Activated CD4-positive, alpha-beta T cell treated with anti-CD3 and anti-CD28 coated beads for 4 hours (primary cell): ENCODE results near the gene CCDC47.

ENCODE experiments used
- DNase-seq, 2 donors: peaks; one replicate each; pipeline ENCODE4 v3.0.0-alpha.2; 2020

The CCDC47 gene

DNA sequence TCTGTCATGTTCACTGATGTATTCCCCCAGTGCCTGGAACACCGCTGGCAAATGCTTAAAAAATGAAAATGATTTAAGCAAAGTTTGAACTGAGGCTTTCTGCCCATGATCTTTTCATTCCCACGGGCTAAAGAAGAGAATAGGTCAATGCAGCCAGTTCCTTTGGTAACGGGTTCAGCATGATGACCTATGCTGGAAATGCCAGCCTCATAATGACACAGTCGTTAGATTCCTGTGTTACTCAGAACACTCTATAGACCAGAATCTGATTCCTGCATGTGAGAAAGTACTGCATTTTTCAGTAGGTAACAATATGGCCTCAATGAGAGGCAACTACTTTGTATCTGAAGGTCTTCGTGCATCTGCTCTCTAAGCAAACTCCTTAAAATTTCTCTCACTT is 54.4 kb downstream of the CCDC47 start:
- DNase-seq = no peak

DNA sequence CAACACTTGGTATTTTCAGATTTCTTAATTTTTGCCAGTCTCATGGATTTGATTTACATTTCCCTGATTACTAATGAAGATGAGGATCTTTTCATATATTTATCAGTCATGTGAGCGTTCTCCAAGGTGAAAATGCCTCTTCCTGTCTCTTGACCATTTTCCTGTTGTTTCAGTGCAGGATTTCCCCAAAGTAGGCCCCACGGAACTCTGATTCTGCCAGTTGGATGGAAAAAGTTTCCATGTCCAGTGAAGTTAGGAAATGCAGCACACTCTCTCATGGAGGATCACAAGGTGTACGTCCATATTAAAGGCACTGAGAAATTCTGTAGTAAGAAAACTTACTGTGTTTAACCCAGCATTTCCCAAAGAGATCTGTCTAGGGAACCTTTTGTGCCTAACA is 57.0 kb downstream of the CCDC47 start:
- DNase-seq = no peak

DNA sequence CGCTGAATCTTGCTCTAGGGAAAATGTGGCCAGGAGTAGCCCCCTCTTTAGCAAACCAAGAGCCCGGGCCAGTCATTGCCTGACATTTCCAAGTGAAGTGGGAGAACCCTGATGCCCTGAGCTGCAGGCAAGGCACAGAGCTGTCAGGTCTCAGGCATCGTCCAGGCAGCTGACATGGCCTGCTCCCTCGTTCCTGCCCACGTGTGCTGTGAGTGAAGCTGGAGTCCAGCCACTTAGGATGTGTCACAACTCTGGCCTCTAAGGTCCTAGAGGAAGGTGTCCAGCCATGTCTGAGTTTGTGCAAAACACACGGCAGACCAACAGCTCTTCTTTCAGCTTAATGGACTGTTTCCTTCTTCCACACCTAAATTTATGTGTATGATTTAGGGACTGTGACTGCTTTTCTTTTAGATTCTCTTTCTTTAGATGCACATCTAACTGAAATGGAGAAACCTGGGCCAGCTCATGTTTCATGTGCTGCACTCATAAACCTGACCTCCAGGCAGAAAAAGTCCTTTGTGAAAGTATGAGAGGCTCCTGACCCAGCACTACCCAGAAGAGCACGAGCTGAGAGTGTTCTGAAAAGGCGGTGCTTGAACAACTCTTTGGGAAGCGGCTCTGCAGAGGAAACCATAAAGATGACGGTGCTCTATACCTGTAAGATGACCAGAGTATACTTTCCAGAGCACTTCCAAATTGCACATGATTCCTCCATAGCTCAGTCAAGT is 58.7 kb downstream of the CCDC47 start:
- DNase-seq = no peak

DNA sequence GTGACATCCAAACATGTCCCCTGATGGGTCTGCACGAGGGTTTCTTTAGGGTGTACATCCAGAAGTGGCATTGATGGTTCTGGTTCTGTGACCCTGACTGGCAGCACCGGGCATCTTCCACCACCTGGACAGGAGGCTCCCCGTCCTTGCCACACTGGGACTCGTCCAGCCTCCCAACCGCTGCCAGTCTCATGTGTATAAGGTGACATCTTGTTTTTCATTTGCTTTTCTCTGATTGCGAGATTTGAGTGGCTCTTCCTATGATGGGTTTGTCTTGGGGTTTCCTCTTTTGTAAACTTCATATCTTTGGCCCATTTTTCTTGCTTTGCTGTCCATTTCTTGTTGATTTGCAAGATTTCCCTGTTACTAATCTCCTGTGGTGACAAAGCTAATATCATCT is 64.3 kb downstream of the CCDC47 start:
- DNase-seq = no peak

DNA sequence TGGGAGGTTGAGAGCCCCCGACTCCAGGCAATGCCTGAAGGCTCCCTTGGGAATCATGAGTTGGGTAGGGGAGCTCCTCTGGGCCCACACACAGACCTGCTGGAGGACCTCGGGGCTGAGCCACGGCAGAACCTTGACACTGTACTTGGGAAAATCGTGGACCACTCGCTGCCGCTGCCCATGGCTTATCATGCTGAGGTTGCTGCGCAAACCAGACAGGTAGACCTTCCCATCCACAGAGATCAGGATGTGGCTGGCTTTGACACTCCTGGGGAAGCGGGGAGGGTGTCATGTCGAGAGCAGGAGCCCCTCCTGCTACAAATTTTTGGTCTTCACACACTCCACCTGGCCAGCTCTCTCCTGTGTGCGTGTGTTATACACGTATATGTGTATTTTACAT is 66.2 kb downstream of the CCDC47 start:
- DNase-seq = no peak

DNA sequence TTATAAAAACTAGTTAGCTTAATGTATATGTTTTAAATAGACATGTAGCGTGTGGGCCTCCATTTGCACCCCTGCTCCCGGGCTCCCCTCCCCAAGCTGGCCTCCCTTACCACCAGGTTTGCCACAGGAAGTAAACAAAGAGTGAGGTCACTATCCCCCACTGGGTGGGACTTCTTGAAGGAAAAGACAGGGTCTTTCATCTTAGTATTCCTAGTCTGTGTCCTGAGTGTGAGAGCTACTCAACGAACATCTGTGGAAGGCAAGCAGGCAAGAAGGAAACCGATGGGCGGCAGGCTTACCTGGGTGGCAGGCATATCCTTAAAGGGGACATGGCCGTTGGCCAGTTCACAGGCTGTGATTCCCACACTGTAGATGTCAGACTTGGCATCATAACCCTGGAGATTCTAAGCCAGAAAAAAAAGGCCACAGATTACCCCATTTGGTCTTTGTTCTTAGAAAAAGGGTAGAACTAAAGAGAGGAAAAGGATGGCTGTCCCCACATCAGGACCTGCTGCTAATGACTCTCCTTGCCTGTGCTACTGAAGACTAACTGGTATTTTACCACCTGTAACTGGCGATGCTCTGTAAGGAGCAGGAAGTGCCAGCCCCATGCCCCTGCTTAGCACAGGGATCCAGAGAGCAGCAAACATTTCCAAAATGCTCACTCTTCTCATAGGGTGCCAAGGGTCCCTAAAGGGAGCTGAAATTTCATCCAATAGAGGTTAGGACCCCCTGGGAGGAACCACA is 66.9 kb downstream of the CCDC47 start:
- no peak for DNase-seq

DNA sequence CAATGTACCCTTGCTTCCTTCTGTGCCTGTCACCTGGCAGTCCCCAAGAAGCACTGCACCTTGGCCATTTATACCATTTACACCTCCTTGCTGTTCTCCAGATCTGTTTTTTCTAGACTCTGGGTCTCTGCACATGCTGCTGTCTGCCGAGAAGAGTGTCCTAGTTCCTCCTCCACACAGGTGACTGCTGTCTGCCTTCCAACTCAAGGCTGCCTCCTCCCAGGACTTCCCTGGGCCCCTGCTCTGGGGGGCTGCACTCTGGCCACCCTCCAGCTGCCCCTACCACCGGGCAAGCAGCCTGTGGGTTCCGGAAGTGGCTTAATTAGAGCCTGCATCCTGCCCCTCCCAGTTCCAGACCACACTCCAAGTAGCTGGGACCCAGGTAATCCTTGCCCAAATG is 67.7 kb downstream of the CCDC47 start:
- DNase-seq = no peak

DNA sequence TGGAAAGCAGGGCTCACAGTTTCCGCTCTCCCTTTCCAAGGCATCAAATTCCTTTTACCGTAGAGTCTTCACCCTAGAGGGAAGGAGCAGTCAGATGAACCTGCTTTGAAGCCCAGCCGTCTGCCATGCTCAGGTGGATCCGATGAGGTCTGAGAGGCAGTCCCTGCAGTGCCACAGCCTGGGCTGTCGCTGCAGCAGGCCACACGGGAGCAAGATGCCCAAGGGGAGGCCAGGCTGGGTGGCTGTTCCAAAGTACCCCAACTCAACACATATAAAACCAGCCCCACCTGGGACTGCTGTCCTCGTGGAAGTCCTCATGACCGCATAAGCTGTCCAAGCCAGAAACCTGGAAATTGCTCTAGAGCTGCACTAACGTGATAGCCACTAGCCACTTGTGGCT is 68.6 kb downstream of the CCDC47 start:
- no peak for DNase-seq

DNA sequence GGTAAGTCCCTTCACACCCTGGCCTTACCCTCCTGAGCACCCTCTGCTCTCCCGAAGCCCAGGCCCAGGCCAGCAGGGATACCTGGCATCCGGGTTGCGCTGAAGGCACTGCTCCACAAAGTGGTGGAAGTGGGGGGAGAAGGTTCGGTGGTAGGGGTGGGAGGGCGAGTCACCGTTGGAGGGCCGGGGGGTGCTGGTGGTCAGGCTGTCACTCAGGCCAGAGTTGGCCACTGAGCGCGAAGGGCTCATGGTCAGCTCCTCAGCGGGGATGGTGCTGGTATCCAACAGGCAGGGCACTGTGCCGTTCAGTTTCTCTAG is 69.2 kb downstream of the CCDC47 start:
- DNase-seq = no peak

DNA sequence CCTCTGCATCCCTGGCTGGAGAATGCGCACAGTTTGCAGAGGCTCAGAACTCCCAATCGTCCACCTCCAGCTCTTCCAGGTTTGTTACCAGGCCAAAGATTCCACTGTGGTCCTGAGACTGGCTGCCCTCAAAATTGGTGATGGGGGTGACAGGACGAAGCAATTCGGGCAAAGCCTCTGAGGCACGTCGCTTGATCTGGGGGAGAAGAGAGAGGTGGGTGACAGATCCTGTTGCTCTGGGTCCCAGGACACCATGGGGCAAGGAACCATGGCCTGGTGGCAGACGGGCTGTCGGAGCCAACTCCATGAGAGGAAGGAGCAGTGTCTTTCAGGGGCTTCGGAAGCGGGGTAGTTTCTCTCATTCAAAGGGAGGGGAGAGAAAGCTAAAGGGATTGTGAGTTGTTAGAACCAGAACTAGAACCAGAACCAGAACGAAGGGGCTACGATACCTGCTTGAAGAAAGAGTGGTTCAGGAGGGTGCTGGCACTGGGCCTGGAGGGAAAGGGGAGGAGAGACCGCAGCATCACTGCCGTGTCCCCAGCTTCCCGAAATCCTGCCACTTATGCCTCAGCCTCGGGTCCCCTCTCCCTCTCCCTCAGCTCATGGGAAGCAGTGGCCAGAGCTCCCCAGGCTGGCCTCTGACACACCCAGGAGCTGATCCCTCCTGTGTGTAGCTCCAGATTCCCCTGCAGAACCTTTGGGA is 69.7 kb downstream of the CCDC47 start:
- DNase-seq = no peak

DNA sequence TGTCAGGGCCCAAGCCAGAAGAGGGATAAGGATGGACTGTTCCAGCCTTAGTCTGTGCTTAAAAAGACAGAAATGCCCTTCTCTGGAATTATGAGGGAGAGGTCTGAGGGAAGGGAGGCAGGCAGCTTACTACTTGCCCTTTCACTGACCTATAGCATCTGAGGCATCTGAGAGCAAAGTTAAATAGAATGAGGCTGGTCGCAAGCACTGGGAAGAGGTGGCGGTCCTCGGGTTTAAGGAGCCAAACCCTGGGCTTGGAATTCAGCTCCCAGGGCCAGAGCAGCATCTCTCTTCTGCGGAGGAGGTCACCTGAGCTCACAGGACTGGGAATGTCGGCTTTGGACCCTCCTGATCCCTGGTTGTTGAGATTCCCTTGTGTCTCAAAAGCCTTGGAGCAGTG is 70.4 kb downstream of the CCDC47 start:
- DNase-seq = no peak

DNA sequence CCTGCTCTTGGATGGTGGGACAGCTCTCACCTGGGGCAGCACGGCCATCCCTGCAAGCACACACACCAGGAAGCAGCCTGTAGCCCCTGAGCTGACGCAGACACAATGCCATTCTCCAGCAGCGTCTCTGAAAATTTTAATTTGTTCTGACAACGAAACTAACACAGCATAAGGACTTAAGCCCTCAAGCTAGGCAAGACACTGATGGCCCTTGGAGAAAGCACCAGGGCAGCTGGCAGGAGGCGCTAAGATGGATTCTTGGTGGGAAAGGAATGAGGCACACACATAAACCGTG is 70.7 kb downstream of the CCDC47 start:
- DNase-seq = no peak

DNA sequence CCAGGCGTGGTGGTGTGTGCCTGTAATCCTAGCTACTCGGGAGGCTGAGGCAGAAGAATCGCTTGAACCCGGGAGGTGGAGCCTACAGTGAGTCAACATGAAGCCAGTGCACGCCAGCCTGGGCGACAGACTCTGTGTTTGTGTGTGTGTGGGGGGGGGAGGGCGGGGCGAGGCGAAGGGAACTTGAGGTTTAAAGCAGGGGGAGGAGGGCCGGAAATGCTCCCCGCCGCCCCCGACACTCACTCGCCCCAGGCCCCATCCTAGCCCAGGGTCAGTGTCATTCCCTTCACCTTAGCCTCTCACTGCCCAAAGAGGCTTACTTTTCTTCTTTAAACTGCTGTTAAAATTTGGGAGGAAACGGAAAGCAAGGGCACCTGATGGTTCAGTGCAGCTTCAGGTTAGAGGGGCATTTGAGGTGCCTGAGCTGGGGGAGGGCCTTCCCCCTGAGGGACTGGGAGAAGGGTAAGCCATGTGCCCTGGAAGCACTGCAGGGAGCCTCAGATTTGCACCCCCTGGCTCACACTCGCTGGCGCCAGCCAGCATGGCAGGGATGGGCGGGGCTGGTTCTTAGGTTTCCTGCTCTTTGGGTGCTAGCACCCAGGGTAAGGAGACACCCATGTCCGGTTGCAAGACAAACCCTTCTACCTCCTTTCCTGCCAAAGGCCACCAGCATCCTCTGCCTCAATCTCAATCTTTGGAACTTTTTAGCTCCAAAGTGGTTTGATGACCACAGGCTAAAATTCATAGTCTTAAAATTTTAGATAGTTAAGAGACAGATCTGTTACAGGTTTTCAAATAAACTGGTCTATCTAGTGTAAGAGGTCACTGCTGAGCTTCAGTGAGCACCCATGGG is 71.3 kb downstream of the CCDC47 start:
- peak; percentile 73 to 82 for DNase-seq

DNA sequence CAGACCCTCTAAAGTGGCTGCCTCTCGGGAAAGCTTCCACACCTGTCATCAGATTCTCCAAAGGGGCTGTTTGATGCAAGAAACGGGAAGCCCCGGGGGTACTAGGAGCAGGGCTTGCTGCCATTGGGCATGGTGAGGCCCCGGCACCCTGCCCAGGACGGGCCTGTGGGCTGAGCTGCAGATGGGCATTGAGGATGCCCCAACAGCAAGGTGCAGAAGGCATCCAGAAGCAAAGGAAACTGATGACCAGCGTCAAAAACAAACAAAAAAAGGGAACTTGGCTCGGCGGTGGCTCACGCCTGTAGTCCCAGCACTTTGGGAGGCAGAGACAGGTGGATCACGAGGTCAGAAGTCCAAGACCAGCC is 72.0 kb downstream of the CCDC47 start:
- no peak for DNase-seq

DNA sequence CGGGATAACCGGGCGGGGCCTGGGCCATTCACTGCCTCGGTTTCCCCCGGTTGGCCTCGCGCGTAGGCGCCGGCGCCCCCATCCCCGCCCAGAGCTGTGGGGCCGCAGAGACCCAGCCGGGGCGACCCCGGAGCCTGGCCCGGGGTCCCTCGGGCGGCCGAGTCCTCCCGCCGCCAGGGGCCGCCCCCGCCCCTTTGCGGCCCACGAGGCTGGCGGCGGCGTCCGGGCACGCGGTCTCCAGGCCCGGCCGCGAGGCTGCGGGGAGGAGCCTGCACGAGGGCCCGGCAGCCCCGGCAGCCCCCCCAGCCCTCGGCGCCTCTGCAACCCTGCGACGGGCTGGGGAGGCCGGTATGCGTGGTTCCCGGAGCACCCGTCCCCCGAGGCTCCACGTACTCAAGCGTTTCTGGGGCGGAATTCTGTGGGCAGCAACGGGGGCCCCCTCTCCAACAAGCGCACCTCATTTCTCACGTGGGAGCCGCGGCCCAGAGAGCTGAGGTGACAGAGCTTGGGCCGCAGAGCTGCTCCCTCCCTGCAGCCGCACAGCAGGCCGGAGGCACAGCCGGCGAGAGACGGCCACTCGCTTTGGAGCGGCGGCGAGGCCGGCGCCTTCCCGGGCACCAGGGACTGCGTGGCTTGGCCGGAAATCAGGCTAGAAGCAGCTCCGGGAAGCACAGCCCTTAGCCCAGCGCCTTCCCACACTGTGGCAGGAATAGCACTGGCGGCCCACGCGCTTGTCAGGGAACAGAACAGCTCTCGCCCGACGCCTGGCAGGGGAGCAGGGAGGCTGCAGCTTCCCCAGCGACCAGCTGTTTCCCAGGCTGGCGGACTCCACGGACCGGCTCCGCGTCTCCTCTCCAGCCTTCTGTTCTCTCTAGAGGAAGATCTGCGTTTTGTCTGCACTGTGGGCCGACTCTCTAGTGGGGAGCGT is 72.6 kb downstream of the CCDC47 start:
- peak; percentile 44 to 64 for DNase-seq

DNA sequence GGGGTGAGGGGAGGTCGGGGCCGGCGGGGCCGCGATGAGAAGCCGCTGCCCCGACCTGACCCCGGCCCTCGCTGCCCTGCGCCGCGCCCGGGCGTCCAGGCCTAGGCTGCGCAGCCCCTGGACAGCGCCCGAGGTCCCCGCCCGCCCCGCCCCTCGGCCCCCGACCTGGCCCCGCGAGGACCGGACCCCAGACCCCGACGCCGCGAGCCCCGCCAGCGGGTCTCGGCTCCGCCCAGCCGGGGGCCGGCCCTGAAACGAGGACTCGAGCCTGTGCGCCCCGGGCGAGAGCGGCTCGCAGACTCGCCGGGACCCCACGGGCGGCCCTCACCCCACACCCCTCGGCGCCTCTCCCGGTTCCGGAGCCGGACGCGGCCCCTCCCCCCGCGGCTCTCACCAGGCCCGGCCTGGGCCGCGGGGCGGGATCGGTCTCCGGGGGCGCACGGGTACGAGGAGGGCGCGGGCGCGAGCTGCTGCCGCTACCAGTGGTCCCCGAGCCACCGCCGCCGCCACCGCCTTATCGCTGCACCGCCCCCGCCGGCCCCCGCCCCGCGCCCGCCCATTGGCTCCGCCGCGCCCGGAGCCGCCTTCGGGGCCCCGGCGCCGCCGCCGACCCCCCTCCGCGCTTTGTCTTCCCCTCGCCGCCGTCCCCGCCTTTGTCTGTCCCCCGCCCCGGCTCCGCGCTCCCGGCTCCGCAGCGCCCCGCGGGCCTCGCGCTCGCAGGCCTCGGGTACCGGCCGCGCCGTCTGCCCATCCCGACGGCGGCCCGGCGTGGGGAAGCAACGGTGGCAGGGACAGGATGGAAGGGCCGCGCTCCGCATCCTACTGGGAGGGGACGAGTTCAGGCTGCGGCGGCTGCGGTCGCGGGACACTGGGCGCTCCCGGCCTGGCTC is 73.5 kb downstream of the CCDC47 start, which contains the start of gene LIMD2:
Gene LIMD2, minus strand, starts transcription at position 488 of the 890 bp plus-strand sequence. CDS start 827 bp downstream, outside the sequence.
- peak; percentile 83 to 85 for DNase-seq

DNA sequence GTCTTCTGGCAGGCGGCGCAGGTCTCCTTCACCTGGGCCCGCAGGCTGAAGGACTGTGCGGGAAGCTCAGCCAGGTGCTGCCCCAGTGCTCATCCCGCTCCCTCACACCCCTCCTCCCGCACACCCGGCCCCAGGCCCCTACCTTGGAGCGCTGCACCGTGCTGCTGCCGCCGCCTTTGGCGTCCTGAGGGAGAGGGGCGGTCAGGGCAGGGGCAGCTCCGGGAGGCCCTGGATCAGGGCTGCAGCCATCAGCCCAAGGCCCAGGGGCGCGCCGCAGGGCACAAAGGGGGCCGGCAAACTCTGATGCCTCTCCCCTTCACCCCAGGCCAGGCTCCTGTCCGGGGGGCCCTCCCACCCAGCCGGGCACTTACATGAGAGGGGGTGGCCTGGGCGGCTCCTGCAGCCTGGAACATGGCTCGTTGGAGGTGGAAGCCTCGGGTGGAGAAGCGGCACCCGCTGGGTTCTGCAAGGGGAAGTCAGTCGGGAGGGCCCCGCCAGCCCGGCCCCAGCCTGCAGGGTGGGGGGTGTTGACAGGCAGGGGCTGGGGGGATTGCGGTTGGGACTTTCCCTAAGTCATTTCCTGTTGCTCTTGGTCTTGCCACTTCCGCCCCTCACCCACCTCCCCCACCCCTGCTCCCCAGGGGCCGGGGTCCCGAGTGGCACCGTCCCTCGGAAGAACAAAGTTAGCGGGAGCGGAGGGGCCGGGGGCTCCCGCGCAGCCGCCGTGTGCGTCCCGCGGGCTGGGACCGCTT is 74.3 kb downstream of the CCDC47 start:
- peak; percentile 77 to 82 for DNase-seq

DNA sequence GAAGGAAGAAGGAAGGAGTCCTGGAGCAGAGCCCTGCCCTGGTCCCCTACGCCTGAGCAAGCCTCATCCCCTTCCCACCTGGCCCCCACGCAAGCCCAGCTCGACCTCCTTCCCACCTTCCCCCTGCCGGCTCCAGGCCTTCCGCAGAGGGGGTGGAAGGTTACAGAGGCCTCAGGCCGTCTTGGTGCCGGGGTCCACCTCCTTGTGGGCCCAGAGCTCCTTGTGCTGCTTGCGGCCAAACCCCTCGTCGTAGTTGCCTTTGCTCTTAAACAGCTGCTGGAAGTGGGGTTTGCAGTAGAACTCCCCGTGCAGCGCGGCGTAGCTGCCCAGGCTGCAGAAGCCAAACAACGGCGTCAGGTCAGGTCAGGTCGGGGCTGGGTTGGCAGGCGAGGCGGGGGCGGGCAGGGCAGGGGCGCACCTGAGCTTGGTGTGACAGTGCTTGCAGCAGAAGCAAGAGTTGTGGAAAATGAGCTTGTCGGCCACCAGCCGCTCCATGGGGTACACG is 75.0 kb downstream of the CCDC47 start:
- DNase-seq = peak; percentile 44

DNA sequence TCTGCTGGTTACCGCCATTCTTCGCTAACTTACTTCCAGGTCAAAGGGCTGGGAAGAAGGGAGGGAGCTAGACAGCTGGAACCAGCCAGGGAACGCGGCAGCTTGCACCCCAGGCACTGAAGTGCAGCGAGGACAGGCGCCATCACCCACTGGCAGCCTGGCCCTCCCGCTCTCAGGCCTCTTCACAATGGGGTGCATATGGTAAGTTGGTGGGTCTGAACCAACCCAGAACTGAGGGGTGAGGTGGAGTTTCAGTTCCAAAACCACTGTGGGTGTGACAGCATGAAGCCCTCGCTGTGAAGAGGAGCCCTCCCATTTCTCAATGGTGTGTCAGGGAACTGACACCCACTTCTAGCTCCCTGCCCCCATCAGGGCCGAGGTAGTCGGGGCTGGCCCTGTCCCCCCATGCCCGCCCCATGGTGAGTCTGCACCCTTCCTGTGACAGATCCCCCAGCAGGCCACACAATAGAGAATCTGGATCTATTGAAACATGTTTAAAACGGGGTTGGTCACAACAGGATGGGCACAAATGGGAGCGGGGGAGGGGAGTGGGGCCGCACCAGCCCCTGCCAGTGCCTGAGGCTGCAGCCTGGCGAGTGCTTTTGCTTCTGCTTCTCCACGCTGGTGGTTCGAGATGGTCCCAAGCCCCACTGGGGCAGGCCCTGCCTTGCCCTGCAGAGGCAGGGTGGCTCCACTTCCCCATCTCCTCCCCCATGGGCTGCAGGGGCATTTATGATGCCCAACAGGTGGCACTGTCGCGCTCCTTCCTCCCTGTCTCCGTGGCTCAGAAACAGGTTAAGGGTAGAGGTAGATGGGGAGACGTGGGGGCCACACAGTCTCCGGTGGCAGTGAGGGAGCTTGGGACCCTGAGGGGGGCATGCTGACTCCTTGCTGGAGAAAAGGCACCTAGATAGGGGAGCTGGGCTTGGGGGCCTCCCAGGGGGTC is 75.8 kb downstream of the CCDC47 start:
- DNase-seq = peak; percentile 74
